HG02870 (cell line): ENCODE data around the gene FPGT.
A peak's percentile ranks its signal among the peaks of the same experiment; 100 is the strongest.
"Not testable (repeated sequence)": the region's sequence is repeated elsewhere in the genome, so short reads cannot be mapped to it uniquely, and the experiment has no call there.

Source experiments
- ATAC-seq: cut with Tn5 transposase; IDR thresholded peaks from one replicate; pipeline ENCODE4 v1.9.1; 2021; ENCODE audit warnings: mild to moderate bottlenecking, moderate library complexity; ENCODE audit not compliant: unreplicated experiment

FPGT gene

GRCh38 chr1:74197657-74198552, at the start of gene FPGT, which contains the start of gene LRRIQ3:
FPGT (plus strand) TSS chr1:74198242; CDS start chr1:74198279, 37 bp downstream.
LRRIQ3 (minus strand) TSS chr1:74198176; CDS start chr1:74183684, 14,492 bp downstream.
- peak; percentile 85 for ATAC-seq

- no peak for ATAC-seq
Observed at GRCh38 chr1:74160046-74160445, 38.0 kb upstream of the FPGT start.

GRCh38 chr1:74161497-74161896, 36.5 kb upstream of the FPGT start:
- ATAC-seq: no peak

- ATAC-seq: no peak
Observed at GRCh38 chr1:74162333-74162732, 35.7 kb upstream of the FPGT start.

- ATAC-seq: not testable (repeated sequence)
Observed at GRCh38 chr1:74174423-74174822, 23.6 kb upstream of the FPGT start.

- no peak for ATAC-seq
Observed at GRCh38 chr1:74180490-74180889, 17.6 kb upstream of the FPGT start.

- ATAC-seq: no peak
Observed at GRCh38 chr1:74193908-74194307, 4.1 kb upstream of the FPGT start.

GRCh38 chr1:74195339-74195738, 2.7 kb upstream of the FPGT start:
- no peak for ATAC-seq

GRCh38 chr1:74197255-74197654, 787 bp upstream of the FPGT start:
- ATAC-seq: peak; percentile 39

GRCh38 chr1:74199504-74199903, 1.5 kb downstream of the FPGT start:
- no peak for ATAC-seq

- ATAC-seq: no peak
Observed at GRCh38 chr1:74205266-74205665, 7.2 kb downstream of the FPGT start.

GRCh38 chr1:74215229-74215628, 17.2 kb downstream of the FPGT start:
- ATAC-seq: no peak

GRCh38 chr1:74222701-74223100, 24.7 kb downstream of the FPGT start:
- no peak for ATAC-seq

- no peak for ATAC-seq
Observed at GRCh38 chr1:74223453-74223852, 25.4 kb downstream of the FPGT start.

GRCh38 chr1:74235153-74235552, 37.1 kb downstream of the FPGT start, which contains the start of gene TNNI3K:
TNNI3K (plus strand) TSS chr1:74235387; CDS start chr1:74235452, 65 bp downstream.
- no peak for ATAC-seq

GRCh38 chr1:74236440-74236839, 38.4 kb downstream of the FPGT start:
- ATAC-seq: no peak

- no peak for ATAC-seq
Observed at GRCh38 chr1:74237035-74237434, 39.0 kb downstream of the FPGT start.

GRCh38 chr1:74237787-74238186, 39.7 kb downstream of the FPGT start:
- no peak for ATAC-seq

- no peak for ATAC-seq
Observed at GRCh38 chr1:74245168-74245772, 47.2 kb downstream of the FPGT start.

GRCh38 chr1:74246315-74246714, 48.3 kb downstream of the FPGT start:
- ATAC-seq: no peak

- ATAC-seq: no peak
Observed at GRCh38 chr1:74247881-74248528, 50.0 kb downstream of the FPGT start.
